GM23338 (cell line): Measurements from ENCODE around the gene USP6NL.

Experiments
- CREB1 ChIP-seq: fragments of 250-450 bp; sonication (Bioruptor Pico); IDR thresholded peaks from 2 replicates; pipeline ENCODE4 v1.5.0; 2020; ENCODE audit warnings: low read depth, mild to moderate bottlenecking, moderate library complexity
- EZH2 ChIP-seq: fragments of 200-600 bp; sonication (generic); IDR thresholded peaks from one replicate; pipeline ENCODE4 v1.8.0; 2017; ENCODE audit warnings: antibody characterized with exemption, mild to moderate bottlenecking, low read depth; ENCODE audit not compliant: unreplicated experiment
- JUNB ChIP-seq: IDR thresholded peaks from one replicate; pipeline ENCODE4 v1.6.1; 2016; ENCODE audit warnings: antibody characterized with exemption; ENCODE audit not compliant: unreplicated experiment
- POLR2AphosphoS5 ChIP-seq: IDR thresholded peaks from 2 replicates; pipeline ENCODE4 v1.6.1; 2016; ENCODE audit warnings: antibody characterized with exemption, low read depth
- STAT1 ChIP-seq: IDR thresholded peaks from one replicate; pipeline ENCODE4 v1.6.1; 2016; ENCODE audit warnings: antibody characterized with exemption; ENCODE audit not compliant: unreplicated experiment
- TF ChIP-seq, protein P1 (sequence below), 2 experiments: fragments of 200-600 bp in 1 of 2; sonication (generic) in 1 of 2; conservative IDR thresholded peaks; 2 replicates each; pipeline versions ENCODE4 v1.5.1 to v1.6.1; 2016 to 2017; ENCODE audit warnings: antibody characterized with exemption in 2 of 2, low read depth in 2 of 2, mild to moderate bottlenecking in 2 of 2, moderate library complexity in 1 of 2
- TF ChIP-seq, protein P2 (sequence below): IDR thresholded peaks from one replicate; pipeline ENCODE4 v1.6.1; 2018; ENCODE audit warnings: antibody characterized with exemption; ENCODE audit not compliant: unreplicated experiment
- TF ChIP-seq, protein P3 (sequence below): IDR thresholded peaks from 2 replicates; pipeline ENCODE4 v1.6.1; 2016; ENCODE audit warnings: antibody characterized with exemption

DNA sequence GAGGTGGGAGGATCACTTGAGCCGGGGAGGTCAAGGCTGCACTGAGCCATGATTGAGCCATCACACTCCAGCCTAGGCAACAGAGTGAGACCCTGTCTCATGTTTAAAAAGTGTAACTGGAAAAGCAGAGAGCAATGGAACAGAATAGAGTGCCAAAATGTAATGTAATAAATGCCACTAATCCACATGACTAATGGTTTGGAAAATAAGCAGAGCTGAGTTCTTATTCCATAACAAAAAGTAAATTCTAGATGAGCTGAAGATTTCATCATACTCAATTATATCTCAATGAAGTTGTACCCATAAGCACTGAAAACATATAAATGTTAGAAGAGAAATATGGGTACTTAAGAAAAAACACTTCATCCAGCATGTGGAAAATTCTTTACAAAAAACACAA lies 132.6 kb downstream of the USP6NL start:
- TF ChIP-seq, protein P1, sequence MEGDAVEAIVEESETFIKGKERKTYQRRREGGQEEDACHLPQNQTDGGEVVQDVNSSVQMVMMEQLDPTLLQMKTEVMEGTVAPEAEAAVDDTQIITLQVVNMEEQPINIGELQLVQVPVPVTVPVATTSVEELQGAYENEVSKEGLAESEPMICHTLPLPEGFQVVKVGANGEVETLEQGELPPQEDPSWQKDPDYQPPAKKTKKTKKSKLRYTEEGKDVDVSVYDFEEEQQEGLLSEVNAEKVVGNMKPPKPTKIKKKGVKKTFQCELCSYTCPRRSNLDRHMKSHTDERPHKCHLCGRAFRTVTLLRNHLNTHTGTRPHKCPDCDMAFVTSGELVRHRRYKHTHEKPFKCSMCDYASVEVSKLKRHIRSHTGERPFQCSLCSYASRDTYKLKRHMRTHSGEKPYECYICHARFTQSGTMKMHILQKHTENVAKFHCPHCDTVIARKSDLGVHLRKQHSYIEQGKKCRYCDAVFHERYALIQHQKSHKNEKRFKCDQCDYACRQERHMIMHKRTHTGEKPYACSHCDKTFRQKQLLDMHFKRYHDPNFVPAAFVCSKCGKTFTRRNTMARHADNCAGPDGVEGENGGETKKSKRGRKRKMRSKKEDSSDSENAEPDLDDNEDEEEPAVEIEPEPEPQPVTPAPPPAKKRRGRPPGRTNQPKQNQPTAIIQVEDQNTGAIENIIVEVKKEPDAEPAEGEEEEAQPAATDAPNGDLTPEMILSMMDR (conservative IDR thresholded peaks at IDR 0.05; ENCODE audit: low read depth in 2 of 2) = no peak
- no peak for TF ChIP-seq STAT1
- no peak for TF ChIP-seq JUNB
- no peak for TF ChIP-seq EZH2
- no peak for TF ChIP-seq CREB1 (CRISPR knock-in tag)
- TF ChIP-seq POLR2AphosphoS5 = no peak
- TF ChIP-seq, protein P2, sequence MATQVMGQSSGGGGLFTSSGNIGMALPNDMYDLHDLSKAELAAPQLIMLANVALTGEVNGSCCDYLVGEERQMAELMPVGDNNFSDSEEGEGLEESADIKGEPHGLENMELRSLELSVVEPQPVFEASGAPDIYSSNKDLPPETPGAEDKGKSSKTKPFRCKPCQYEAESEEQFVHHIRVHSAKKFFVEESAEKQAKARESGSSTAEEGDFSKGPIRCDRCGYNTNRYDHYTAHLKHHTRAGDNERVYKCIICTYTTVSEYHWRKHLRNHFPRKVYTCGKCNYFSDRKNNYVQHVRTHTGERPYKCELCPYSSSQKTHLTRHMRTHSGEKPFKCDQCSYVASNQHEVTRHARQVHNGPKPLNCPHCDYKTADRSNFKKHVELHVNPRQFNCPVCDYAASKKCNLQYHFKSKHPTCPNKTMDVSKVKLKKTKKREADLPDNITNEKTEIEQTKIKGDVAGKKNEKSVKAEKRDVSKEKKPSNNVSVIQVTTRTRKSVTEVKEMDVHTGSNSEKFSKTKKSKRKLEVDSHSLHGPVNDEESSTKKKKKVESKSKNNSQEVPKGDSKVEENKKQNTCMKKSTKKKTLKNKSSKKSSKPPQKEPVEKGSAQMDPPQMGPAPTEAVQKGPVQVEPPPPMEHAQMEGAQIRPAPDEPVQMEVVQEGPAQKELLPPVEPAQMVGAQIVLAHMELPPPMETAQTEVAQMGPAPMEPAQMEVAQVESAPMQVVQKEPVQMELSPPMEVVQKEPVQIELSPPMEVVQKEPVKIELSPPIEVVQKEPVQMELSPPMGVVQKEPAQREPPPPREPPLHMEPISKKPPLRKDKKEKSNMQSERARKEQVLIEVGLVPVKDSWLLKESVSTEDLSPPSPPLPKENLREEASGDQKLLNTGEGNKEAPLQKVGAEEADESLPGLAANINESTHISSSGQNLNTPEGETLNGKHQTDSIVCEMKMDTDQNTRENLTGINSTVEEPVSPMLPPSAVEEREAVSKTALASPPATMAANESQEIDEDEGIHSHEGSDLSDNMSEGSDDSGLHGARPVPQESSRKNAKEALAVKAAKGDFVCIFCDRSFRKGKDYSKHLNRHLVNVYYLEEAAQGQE = no peak
- TF ChIP-seq, protein P3, sequence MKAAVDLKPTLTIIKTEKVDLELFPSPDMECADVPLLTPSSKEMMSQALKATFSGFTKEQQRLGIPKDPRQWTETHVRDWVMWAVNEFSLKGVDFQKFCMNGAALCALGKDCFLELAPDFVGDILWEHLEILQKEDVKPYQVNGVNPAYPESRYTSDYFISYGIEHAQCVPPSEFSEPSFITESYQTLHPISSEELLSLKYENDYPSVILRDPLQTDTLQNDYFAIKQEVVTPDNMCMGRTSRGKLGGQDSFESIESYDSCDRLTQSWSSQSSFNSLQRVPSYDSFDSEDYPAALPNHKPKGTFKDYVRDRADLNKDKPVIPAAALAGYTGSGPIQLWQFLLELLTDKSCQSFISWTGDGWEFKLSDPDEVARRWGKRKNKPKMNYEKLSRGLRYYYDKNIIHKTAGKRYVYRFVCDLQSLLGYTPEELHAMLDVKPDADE = no peak
